K562 (cell line): Measurements from ENCODE around the gene BMP6. TPM values are rescaled to one million over a fixed set of nuclear protein-coding genes. Genes with fewer than 3 reads are reported as not detected.

Experiments used
- ARID1B ChIP-seq: fragments of 450-650 bp; IDR thresholded peaks from 2 replicates; pipeline ENCODE4 v1.6.1; 2016; ENCODE audit warnings: antibody characterized with exemption, mild to moderate bottlenecking, inconsistent platforms
- CHD4 ChIP-seq: fragments of 200-600 bp; sonication (generic); IDR thresholded peaks from 3 replicates; pipeline ENCODE4 v1.6.1; 2012; ENCODE audit warnings: low read depth, mild to moderate bottlenecking, mixed read lengths, low read length, inconsistent platforms; ENCODE audit not compliant: insufficient read depth, insufficient replicate concordance, poor library complexity, severe bottlenecking
- ETV1 ChIP-seq: fragments of 450-650 bp; conservative IDR thresholded peaks from 2 replicates; pipeline ENCODE4 v1.6.1; 2016; ENCODE audit warnings: missing genetic modification characterization, control low read depth, low read depth, missing compliant biosample characterization
- ETV6 ChIP-seq, 3 experiments: fragments of 150-350 bp in 1 of 3; sonication (generic) in 1 of 3; formaldehyde crosslinking in 1 of 3; IDR thresholded peaks; 2 replicates each; pipeline versions ENCODE4 v1.6.1 to v1.8.0; 2014 to 2022; ENCODE audit warnings: borderline replicate concordance in 2 of 3, low read depth in 2 of 3, antibody characterized with exemption in 1 of 3, low read length in 1 of 3, mild to moderate bottlenecking in 1 of 3, missing genetic modification reagents in 1 of 3
- EWSR1 ChIP-seq: fragments of 450-650 bp; IDR thresholded peaks from 2 replicates; pipeline ENCODE4 v1.6.1; 2018; ENCODE audit warnings: borderline replicate concordance, mild to moderate bottlenecking, low read depth, moderate library complexity; ENCODE audit not compliant: partially characterized antibody
- EZH2 ChIP-seq: IDR thresholded peaks from 2 replicates; pipeline ENCODE4 v1.6.1; 2012; ENCODE audit warnings: low read depth, mild to moderate bottlenecking, inconsistent platforms, low read length, borderline replicate concordance
- HDAC3 ChIP-seq: fragments of 450-650 bp; IDR thresholded peaks from 2 replicates; pipeline ENCODE4 v1.6.1; 2018; ENCODE audit warnings: borderline replicate concordance, mild to moderate bottlenecking, moderate library complexity; ENCODE audit not compliant: partially characterized antibody
- HMG20A ChIP-seq: fragments of 450-650 bp; formaldehyde crosslinking; conservative IDR thresholded peaks from 2 replicates; pipeline ENCODE4 v1.4.0; 2020; ENCODE audit warnings: mild to moderate bottlenecking, mixed read lengths
- MAFF ChIP-seq: IDR thresholded peaks from 2 replicates; pipeline ENCODE4 v1.6.1; 2012; ENCODE audit warnings: low read length, improper control_type of control experiment
- MYC ChIP-seq, 2 experiments: fragments of 250-450 bp in 1 of 2; sonication (Bioruptor Pico) in 1 of 2; IDR thresholded peaks; 2 replicates each; pipeline versions ENCODE4 v1.5.1 to v1.6.1; 2012 to 2021; ENCODE audit warnings: low read depth in 2 of 2, borderline replicate concordance in 1 of 2, improper control_type of control experiment in 1 of 2, low read length in 1 of 2, mild to moderate bottlenecking in 1 of 2, moderate library complexity in 1 of 2
- NFIC ChIP-seq: fragments of 450-650 bp; IDR thresholded peaks from 2 replicates; pipeline ENCODE4 v1.6.1; 2017; ENCODE audit warnings: mild to moderate bottlenecking, inconsistent platforms
- PCBP1 ChIP-seq: fragments of 200-400 bp; formaldehyde crosslinking; IDR thresholded peaks from 2 replicates; pipeline ENCODE4 v1.6.1; 2018; ENCODE audit warnings: mild to moderate bottlenecking, low read depth, low read length; ENCODE audit not compliant: poor library complexity, severe bottlenecking
- POLR2A ChIP-seq: fragments of 450-650 bp; conservative IDR thresholded peaks from 2 replicates; pipeline ENCODE4 v1.6.1; 2016
- POLR2B ChIP-seq: fragments of 450-650 bp; IDR thresholded peaks from 2 replicates; pipeline ENCODE4 v1.6.1; 2018; ENCODE audit warnings: low read depth; ENCODE audit not compliant: partially characterized antibody
- SMARCC2 ChIP-seq: fragments of 450-650 bp; IDR thresholded peaks from 2 replicates; pipeline ENCODE4 v1.6.1; 2017; ENCODE audit warnings: antibody characterized with exemption, moderate library complexity, mild to moderate bottlenecking, low read depth
- TCFL5 ChIP-seq: fragments of 250-450 bp; sonication (Bioruptor Pico); conservative IDR thresholded peaks from 2 replicates; pipeline ENCODE4 v1.6.1; 2021; ENCODE audit warnings: mild to moderate bottlenecking, moderate library complexity, matching md5 sums
- ZNF124 ChIP-seq: sonication (generic); formaldehyde crosslinking; IDR thresholded peaks from 2 replicates; pipeline ENCODE4 v1.8.1; 2022; ENCODE audit warnings: missing genetic modification reagents
- ZNF174 ChIP-seq: fragments of 250-450 bp; sonication (Bioruptor Pico); IDR thresholded peaks from 2 replicates; pipeline ENCODE4 v1.4.0; 2020; ENCODE audit warnings: mild to moderate bottlenecking
- ZNF253 ChIP-seq: fragments of 250-450 bp; sonication (Bioruptor Pico); conservative IDR thresholded peaks from 2 replicates; pipeline ENCODE4 v1.6.1; 2021; ENCODE audit warnings: mild to moderate bottlenecking
- ZNF592 ChIP-seq: fragments of 450-650 bp; IDR thresholded peaks from 2 replicates; pipeline ENCODE4 v1.6.1; 2017; ENCODE audit warnings: antibody characterized with exemption, mild to moderate bottlenecking
- polyA plus RNA-seq, 8 experiments: library from polyadenylated mRNA; depleted of rRNA in 4 of 8; stranded (reverse) in 5 of 8; unstranded in 3 of 8; fragments of >200 nt; fragmentation: Nextera tagmentation in 2 of 8; fragmentation: Illumina TruSeq in 1 of 8; extraction: Ambion mirVana in 2 of 8; extraction: Trizol in 1 of 8; gene quantifications; 2 replicates each; pipeline versions ENCODE4 v1.2.1 to v1.2.3, GENCODE V29; 2011 to 2014; ENCODE audit warnings: inconsistent platforms in 1 of 8, missing spikeins in 1 of 8
- total RNA-seq, 7 experiments: library from RNA; depleted of rRNA in 6 of 7; stranded (reverse); fragments of >200 nt in 6 of 7; fragmentation: Illumina TruSeq in 2 of 7; extraction: Trizol in 2 of 7; gene quantifications; 2 replicates each; pipeline versions ENCODE4 v1.2.1 to v1.2.3, GENCODE V29; 2011 to 2021; ENCODE audit warnings: low replicate concordance in 1 of 7
- TF ChIP-seq, protein P1 (sequence below): sonication (generic); formaldehyde crosslinking; IDR thresholded peaks from 2 replicates; pipeline ENCODE4 v1.8.0; 2022; ENCODE audit warnings: mild to moderate bottlenecking, missing genetic modification reagents

The BMP6 gene
- total and polyA plus RNA-seq, 9 of the 15 experiments (the other 6 are each of a cell fraction or from before 2014, with no cell fraction given), result 0.01 to 0.13 (median 0.06) TPM; not detected in 3

GRCh38 chr6:7697820-7698623, 27.9 kb upstream of the BMP6 start (continued):
- peak; percentile 80; the same call in 1 of the 2 replicates for TF ChIP-seq ZNF592
- no peak for TF ChIP-seq HMG20A (CRISPR knock-in tag)
- no peak for TF ChIP-seq ZNF124 (CRISPR knock-in tag)
- no peak for TF ChIP-seq CHD4
- TF ChIP-seq ETV6 (IDR thresholded peaks at IDR 0.05; ENCODE audit: borderline replicate concordance in 1 of 2, low read depth in 2 of 2, low read length in 1 of 2), result no peak
- no peak for TF ChIP-seq ETV6 (CRISPR knock-in tag; IDR thresholded peaks at IDR 0.05; ENCODE audit: borderline replicate concordance)
- no peak for TF ChIP-seq EZH2
- no peak for TF ChIP-seq POLR2B
- TF ChIP-seq, protein P1, sequence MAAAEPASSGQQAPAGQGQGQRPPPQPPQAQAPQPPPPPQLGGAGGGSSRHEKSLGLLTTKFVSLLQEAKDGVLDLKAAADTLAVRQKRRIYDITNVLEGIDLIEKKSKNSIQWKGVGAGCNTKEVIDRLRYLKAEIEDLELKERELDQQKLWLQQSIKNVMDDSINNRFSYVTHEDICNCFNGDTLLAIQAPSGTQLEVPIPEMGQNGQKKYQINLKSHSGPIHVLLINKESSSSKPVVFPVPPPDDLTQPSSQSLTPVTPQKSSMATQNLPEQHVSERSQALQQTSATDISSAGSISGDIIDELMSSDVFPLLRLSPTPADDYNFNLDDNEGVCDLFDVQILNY (CRISPR knock-in tag), result no peak
- TF ChIP-seq TCFL5 (CRISPR knock-in tag), result no peak
- TF ChIP-seq ZNF174 (CRISPR knock-in tag), result no peak
- peak; percentile 38; the same call in 1 of the 2 replicates for TF ChIP-seq SMARCC2
- peak; percentile 49; the same call in 1 of the 2 replicates for TF ChIP-seq ARID1B
- TF ChIP-seq MAFF, result no peak
- TF ChIP-seq EWSR1, result no peak
- peak; percentile 80 for TF ChIP-seq ETV1
- no peak for TF ChIP-seq POLR2A
- TF ChIP-seq PCBP1, result no peak
- no peak for TF ChIP-seq ZNF253 (CRISPR knock-in tag)
- no peak for TF ChIP-seq HDAC3
- TF ChIP-seq MYC (IDR thresholded peaks at IDR 0.05; ENCODE audit: low read depth, low read length), result peak; percentile 60
- 0 out of 2 replicates have a peak, but pooled peaks have one; percentile 19 for TF ChIP-seq MYC (CRISPR knock-in tag; IDR thresholded peaks at IDR 0.05; ENCODE audit: borderline replicate concordance, low read depth)
- TF ChIP-seq NFIC, result no peak
